Lower lobe of right lung (tissue), 2 donors: ENCODE measurements around the gene DPM3. TPM values are rescaled to one million over a fixed set of nuclear protein-coding genes. Genes with fewer than 3 reads are reported as not detected.

Source experiments
- ATAC-seq, 2 donors: fragments of 200-7000 bp; cut with Tn5 transposase; one replicate each; pipeline ENCODE4 v1.9.1; 2020 to 2022; ENCODE audit warnings: mild to moderate bottlenecking in 2 of 2, moderate library complexity in 2 of 2
- DNase-seq: peaks from one replicate; pipeline ENCODE4 v3.0.0-alpha.2; 2020
- H3K27ac ChIP-seq: fragments of 200-600 bp; one replicate; pipeline ENCODE4 v1.8.0; 2022
- H3K27me3 ChIP-seq: fragments of 200-600 bp; one replicate; pipeline ENCODE4 v1.8.0; 2022; ENCODE audit warnings: low read depth
- H3K36me3 ChIP-seq: fragments of 200-600 bp; one replicate; pipeline ENCODE4 v1.8.0; 2022; ENCODE audit warnings: mild to moderate bottlenecking
- H3K4me1 ChIP-seq: fragments of 200-600 bp; one replicate; pipeline ENCODE4 v1.8.0; 2022
- H3K4me3 ChIP-seq: fragments of 200-600 bp; one replicate; pipeline ENCODE4 v1.8.0; 2022; ENCODE audit warnings: mild to moderate bottlenecking
- H3K9me3 ChIP-seq: fragments of 200-600 bp; one replicate; pipeline ENCODE4 v1.8.0; 2022
- intact Hi-C: fragments of 100-400 bp; cut with DNase I; formaldehyde crosslinking; loops from one replicate; pipeline ENCODE4 v1.11.0; 2022
- total RNA-seq: library from RNA; stranded (reverse); fragmentation: NEBNext Ultra II Directional; extraction: Animal tissue kit (Norgen Biotek cat#: 25700); gene quantifications from one replicate; pipeline ENCODE4 v1.2.1, GENCODE V29; 2021
- TF ChIP-seq, protein P1 (sequence below): fragments of 200-600 bp; IDR thresholded peaks from one replicate; pipeline ENCODE4 v1.8.0; 2022; ENCODE audit warnings: antibody characterized with exemption, mild to moderate bottlenecking
- donor health status: DM: no; HTN: yes; CAD: no; lungs with severe emphysema.

The DPM3 gene
- total RNA-seq, 1 donor from 2014 or later = 62.3 TPM

DNA sequence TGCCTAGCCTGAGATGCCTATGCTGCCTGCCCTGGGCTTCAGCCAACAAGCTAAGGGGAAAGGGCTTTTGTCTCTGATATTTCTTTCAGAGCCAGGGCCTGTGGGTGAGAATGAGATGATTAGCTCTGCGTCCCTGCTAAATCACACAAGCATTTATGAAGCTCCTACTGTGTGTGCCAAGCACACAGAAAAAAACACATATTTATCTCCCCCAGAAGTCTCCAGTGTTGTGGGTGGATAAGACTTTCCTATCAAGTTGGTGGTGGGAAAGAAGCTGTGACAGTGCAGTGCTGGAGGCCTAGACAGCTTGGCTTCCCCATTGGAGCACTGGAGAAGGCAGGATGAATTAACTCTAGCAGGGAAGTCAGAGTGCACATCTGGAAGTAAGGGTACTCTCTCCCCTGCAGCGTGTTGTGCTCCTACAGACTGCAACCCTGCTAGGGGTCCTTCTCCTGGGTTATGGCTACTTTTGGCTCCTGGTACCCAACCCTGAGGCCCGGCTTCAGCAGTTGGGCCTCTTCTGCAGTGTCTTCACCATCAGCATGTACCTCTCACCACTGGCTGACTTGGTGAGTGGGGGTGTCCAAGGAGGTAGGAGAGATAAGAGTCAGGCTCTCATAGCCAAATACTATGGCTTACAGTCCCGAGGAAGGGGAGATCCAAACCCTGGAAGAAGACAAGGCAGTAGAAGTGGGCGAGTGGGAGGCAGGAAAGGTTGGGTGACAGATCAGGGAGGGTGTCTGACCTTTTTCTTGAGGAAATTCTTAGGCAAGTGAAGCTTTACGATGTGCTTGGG, 3.0 kb downstream of the DPM3 start:
- ATAC-seq = no peak
- H3K27me3 ChIP-seq = no peaks in the 10 kb centered on the region
- H3K4me1 ChIP-seq = peaks cover 60% of the 10 kb centered on the region
- H3K36me3 ChIP-seq = peaks cover 25% of the 10 kb centered on the region
- DNase-seq = no peak
- H3K27ac ChIP-seq = peak overlapping the region; percentile 91
- no peaks in the 10 kb centered on the region for H3K9me3 ChIP-seq
- intact Hi-C loops = no loop called here
- TF ChIP-seq, protein P1, sequence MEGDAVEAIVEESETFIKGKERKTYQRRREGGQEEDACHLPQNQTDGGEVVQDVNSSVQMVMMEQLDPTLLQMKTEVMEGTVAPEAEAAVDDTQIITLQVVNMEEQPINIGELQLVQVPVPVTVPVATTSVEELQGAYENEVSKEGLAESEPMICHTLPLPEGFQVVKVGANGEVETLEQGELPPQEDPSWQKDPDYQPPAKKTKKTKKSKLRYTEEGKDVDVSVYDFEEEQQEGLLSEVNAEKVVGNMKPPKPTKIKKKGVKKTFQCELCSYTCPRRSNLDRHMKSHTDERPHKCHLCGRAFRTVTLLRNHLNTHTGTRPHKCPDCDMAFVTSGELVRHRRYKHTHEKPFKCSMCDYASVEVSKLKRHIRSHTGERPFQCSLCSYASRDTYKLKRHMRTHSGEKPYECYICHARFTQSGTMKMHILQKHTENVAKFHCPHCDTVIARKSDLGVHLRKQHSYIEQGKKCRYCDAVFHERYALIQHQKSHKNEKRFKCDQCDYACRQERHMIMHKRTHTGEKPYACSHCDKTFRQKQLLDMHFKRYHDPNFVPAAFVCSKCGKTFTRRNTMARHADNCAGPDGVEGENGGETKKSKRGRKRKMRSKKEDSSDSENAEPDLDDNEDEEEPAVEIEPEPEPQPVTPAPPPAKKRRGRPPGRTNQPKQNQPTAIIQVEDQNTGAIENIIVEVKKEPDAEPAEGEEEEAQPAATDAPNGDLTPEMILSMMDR = no peak
- H3K4me3 ChIP-seq = peak overlapping the region; percentile 64

GRCh38 chr1:155136748-155137147, 3.6 kb downstream of the DPM3 start:
- Histone ChIP-seq H3K27ac (peak overlapping the region; percentile 91), H3K27me3 (no peaks in the 10 kb centered on the region), H3K4me3 (peak overlapping the region; percentile 64), H3K36me3 (peaks cover 31% of the 10 kb centered on the region), H3K4me1 (peaks cover 65% of the 10 kb centered on the region), H3K9me3 (no peaks in the 10 kb centered on the region)
- intact Hi-C loops = no loop called here
- DNase-seq = no peak
- ATAC-seq = no peak
- TF ChIP-seq, protein P1 = no peak

DNA sequence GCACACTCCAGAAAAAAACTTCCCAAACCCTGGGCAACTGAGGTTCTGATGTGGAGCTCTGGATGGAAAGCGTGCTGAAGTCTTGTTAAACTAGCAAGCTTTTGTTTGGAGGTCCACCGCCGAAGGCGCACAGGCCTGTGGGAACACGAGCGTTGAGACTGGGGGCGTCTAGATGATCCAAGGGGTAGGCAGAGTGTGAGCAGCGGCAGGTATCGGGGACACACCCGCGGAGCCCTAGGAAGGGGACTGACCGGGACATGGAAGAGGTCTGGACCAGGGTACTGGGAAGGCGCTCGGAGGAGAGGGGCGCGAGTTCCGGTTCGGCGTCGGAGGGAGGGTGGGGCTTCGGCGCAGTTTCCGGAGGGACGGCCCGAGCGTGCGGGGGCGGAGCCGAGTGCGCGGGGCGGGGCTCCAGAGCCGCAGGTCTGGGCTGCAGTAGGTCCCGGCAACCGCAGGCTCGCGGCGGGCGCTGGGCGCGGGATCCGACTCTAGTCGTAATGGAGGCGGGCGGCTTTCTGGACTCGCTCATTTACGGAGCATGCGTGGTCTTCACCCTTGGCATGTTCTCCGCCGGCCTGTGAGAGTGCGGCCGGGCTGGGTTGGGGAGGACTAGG, 4.8 kb downstream of the DPM3 start, which contains the start of gene SLC50A1:
Gene SLC50A1 (plus strand): TSS at position 438 of the 614 bp plus-strand sequence. CDS start 60 bp downstream, at position 498.
- TF ChIP-seq, protein P1 = peak; percentile 46
- H3K9me3 ChIP-seq = no peaks in the 10 kb centered on the region
- H3K27me3 ChIP-seq = no peaks in the 10 kb centered on the region
- ATAC-seq (peak; percentile 92 to 95), DNase-seq (peak; percentile 97)
- peaks cover 75% of the 10 kb centered on the region for H3K4me1 ChIP-seq
- H3K27ac ChIP-seq = peak within 1 kb of the TSS; percentile 91
- H3K36me3 ChIP-seq = peaks cover 43% of the 10 kb centered on the region
- peak within 1 kb of the TSS; percentile 64 for H3K4me3 ChIP-seq
- intact Hi-C loops = no loop called here

DNA sequence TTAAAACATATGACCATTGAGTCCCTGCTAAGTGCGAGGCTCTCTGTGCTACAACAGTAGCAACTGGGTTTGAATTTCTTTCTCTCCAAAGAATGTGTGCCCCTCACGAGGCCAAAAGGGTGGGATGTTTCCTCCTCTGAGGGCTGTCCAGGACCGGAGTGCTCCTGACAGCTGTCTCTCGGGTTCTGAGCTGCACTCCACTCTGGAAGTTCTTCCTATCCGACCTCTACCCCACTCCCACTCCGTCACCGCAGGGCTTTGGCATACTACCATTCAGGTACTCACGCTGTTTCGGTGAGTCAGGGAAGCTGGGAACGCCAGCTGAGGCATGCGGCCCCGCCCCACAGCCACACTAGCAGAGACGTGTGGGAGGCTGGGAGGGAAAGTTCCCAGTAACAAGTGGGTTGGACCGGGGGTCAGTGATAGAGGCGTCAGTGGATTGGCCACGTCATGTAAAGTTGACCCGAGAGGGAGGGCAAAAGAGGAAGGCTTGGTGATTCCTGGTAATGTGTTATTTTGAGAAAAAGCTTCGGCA, 5.4 kb downstream of the DPM3 start:
- H3K4me1 ChIP-seq = peaks cover 73% of the 10 kb centered on the region
- DNase-seq = peak; percentile 93
- peak; percentile 86 to 88 for ATAC-seq
- no peaks in the 10 kb centered on the region for H3K9me3 ChIP-seq
- TF ChIP-seq, protein P1 = no peak
- peak overlapping the region; percentile 64 for H3K4me3 ChIP-seq
- intact Hi-C loops = no loop called here
- no peaks in the 10 kb centered on the region for H3K27me3 ChIP-seq
- peaks cover 45% of the 10 kb centered on the region for H3K36me3 ChIP-seq
- H3K27ac ChIP-seq = peak overlapping the region; percentile 91

GRCh38 chr1:155134322-155134721, 6.0 kb downstream of the DPM3 start:
- ATAC-seq = no peak
- intact Hi-C loops = no loop called here
- Histone ChIP-seq H3K9me3 (no peaks in the 10 kb centered on the region), H3K27ac (peak overlapping the region; percentile 91), H3K4me1 (peaks cover 67% of the 10 kb centered on the region), H3K27me3 (no peaks in the 10 kb centered on the region), H3K36me3 (peaks cover 50% of the 10 kb centered on the region), H3K4me3 (peak overlapping the region; percentile 64)
- no peak for DNase-seq
- TF ChIP-seq, protein P1 = no peak
